Astrocyte (in vitro differentiated cells and primary cell): ENCODE data around the gene CLEC4M.

ENCODE experiments used
- EZH2 ChIP-seq: IDR thresholded peaks from 2 replicates; pipeline ENCODE4 v1.6.1; 2012; ENCODE audit warnings: mild to moderate bottlenecking, low read length, inconsistent platforms; ENCODE audit not compliant: insufficient read depth
- TF ChIP-seq, protein P1 (sequence below): IDR thresholded peaks from 2 replicates; pipeline ENCODE4 v1.5.1; 2011; ENCODE audit warnings: low read depth, mild to moderate bottlenecking, inconsistent platforms, low read length, moderate library complexity; ENCODE audit not compliant: insufficient read depth

DNA sequence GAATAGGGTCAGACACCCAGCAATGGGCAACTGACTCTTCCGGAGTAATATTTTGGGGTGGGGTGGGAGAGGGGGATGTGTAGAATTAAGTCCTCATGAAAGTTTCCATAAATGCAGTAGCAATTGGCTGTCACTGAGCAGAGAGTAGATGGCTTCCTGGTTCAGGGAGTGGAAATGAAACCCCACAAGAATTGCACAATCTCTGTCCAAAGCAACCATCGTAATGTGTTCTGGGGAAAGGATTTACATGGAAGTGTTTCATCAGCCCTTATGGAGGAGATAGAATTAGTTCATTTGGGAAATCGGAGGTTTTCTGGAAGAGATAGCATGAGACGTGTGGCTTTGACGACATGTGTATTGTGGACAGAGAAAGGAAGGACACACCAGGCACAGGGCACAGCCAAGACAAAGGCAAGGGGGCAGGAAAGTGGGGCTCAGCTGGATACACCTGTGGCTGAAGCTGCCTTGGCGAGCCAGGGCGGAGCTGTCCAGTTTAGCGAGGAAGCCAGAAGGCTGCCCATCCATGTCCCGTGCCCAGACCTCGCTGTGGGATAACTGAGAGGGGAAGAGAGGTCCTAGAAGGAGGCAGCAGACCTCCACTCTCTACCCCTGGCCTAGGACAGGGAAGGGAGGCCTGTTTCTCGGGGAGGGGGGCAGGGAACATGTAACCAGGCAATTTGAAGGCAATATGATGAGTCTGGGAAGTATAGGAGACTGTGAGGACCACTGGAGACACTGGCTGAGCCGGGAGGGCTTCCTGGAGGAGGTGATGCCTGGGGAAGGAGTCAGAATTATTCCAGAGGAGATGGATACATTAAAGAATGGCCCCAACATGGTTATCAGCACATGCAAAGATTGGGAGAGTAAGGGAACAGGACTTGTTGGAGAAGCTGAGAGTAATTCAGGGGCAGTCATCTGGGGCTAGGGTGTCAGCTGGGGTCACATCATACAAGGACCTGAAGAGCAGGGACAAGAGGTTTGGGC lies 28.5 kb upstream of the CLEC4M start:
- TF ChIP-seq, protein P1, sequence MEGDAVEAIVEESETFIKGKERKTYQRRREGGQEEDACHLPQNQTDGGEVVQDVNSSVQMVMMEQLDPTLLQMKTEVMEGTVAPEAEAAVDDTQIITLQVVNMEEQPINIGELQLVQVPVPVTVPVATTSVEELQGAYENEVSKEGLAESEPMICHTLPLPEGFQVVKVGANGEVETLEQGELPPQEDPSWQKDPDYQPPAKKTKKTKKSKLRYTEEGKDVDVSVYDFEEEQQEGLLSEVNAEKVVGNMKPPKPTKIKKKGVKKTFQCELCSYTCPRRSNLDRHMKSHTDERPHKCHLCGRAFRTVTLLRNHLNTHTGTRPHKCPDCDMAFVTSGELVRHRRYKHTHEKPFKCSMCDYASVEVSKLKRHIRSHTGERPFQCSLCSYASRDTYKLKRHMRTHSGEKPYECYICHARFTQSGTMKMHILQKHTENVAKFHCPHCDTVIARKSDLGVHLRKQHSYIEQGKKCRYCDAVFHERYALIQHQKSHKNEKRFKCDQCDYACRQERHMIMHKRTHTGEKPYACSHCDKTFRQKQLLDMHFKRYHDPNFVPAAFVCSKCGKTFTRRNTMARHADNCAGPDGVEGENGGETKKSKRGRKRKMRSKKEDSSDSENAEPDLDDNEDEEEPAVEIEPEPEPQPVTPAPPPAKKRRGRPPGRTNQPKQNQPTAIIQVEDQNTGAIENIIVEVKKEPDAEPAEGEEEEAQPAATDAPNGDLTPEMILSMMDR: no peak
- no peak for TF ChIP-seq EZH2
